Esophagus squamous epithelium (tissue), 4 donors: ENCODE measurements around the gene TNKS2.

Experiments
- POLR2A ChIP-seq, 4 donors: fragments of 450-650 bp; IDR thresholded peaks; one replicate each; pipeline ENCODE4 v1.6.1; 2017; ENCODE audit warnings: antibody characterized with exemption in 4 of 4, mild to moderate bottlenecking in 4 of 4, moderate library complexity in 3 of 4
- TF ChIP-seq, protein P1 (sequence below), 6 experiments: fragments of 450-650 bp in 4 of 6; fragments of 200-600 bp in 2 of 6; sonication (generic) in 2 of 6; IDR thresholded peaks; one replicate each; pipeline ENCODE4 v1.5.1; 2016 to 2019; ENCODE audit warnings: antibody characterized with exemption in 6 of 6, mild to moderate bottlenecking in 4 of 6, moderate library complexity in 4 of 6

DNA sequence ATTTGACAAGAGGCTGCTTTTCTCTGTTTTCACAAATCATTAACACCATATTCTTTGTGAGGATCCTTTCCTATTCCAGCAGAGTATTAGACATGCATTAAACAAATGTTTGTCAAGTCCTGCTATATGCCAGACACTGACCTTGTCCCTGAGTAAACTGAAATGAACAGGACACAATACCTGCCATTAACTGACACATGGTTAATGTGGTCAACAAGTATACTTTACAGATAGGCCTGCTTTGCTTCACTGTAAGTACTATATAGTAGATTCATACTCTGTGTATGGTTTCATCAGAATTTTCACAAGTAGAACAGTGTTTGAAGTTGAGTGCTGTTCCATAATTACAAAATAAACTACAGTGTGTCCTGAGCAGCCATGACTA is 5.9 kb downstream of the TNKS2 start:
- TF ChIP-seq, protein P1, sequence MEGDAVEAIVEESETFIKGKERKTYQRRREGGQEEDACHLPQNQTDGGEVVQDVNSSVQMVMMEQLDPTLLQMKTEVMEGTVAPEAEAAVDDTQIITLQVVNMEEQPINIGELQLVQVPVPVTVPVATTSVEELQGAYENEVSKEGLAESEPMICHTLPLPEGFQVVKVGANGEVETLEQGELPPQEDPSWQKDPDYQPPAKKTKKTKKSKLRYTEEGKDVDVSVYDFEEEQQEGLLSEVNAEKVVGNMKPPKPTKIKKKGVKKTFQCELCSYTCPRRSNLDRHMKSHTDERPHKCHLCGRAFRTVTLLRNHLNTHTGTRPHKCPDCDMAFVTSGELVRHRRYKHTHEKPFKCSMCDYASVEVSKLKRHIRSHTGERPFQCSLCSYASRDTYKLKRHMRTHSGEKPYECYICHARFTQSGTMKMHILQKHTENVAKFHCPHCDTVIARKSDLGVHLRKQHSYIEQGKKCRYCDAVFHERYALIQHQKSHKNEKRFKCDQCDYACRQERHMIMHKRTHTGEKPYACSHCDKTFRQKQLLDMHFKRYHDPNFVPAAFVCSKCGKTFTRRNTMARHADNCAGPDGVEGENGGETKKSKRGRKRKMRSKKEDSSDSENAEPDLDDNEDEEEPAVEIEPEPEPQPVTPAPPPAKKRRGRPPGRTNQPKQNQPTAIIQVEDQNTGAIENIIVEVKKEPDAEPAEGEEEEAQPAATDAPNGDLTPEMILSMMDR (IDR thresholded peaks at IDR 0.05): no peak
- no peak for TF ChIP-seq POLR2A (IDR thresholded peaks at IDR 0.05)
